Measurements from ENCODE around the gene RPAP2.
"Not testable (repeated sequence)": the region's sequence is repeated elsewhere in the genome, so short reads cannot be mapped to it uniquely, and the experiment has no call there.

Gene RPAP2

DNA sequence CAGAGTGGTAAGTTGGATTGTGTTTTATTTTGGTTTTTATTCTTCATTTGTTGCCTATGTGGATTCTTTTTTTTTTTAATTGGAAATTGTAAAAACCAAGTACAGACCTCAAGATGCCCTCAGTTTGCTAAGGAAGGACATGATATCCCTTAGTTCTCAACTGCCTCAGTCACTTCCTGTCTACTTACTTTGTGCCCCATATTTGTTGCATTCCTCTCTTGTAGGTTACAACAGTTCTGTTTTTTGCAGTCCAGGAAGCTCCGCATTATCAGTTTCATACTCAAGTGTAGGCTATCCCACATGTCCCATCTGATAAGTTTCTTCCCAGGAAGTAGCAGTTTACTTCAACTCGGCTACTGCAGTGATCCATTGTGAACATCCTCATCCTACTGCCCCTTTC is 82.0 kb downstream of the RPAP2 start:
- H3K9ac ChIP-seq (ENCODE audit: low read length): no peak overlapping the region
- H3K4me1 ChIP-seq (ENCODE audit: control insufficient read depth, insufficient read depth, low read length): no peaks in the 10 kb centered on the region
- no peak for DNase-seq (ENCODE audit: low read depth)
- no peaks in the 10 kb centered on the region for H3K27me3 ChIP-seq (replicated peaks; ENCODE audit: control insufficient read depth, insufficient read depth, low read length)
- peaks cover under 1% of the 10 kb centered on the region for H3K9me3 ChIP-seq (ENCODE audit: control insufficient read depth, low read length)
- no peak overlapping the region for H3K4me3 ChIP-seq (ENCODE audit: low read length)
- H3K36me3 ChIP-seq (ENCODE audit: control insufficient read depth, insufficient read depth, low read length, severe bottlenecking): peaks cover 16% of the 10 kb centered on the region

DNA sequence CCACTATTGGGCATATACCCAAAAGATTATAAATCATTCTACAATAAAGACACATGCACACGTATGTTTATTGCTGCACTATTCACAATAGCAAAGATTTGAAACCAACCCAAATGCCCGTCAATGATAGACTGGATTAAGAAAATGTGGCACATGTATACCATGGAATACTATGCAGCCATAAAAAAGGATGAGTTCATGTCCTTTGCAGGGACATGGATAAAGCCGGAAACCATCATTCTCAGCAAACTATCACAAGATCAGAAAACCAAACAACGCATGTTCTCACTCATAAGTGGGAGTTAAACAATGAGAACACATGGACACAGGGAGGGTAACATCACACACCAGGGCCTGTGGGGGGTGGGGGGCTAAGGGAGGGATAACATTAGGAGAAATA is 95.1 kb downstream of the RPAP2 start:
- DNase-seq (ENCODE audit: low read depth); H3K9me3 ChIP-seq (ENCODE audit: control insufficient read depth, low read length); H3K4me3 ChIP-seq (ENCODE audit: low read length); H3K27me3 ChIP-seq (replicated peaks; ENCODE audit: control insufficient read depth, insufficient read depth, low read length); H3K36me3 ChIP-seq (ENCODE audit: control insufficient read depth, insufficient read depth, low read length, severe bottlenecking); H3K9ac ChIP-seq (ENCODE audit: low read length); H3K4me1 ChIP-seq (ENCODE audit: control insufficient read depth, insufficient read depth, low read length): not testable (repeated sequence)

DNA sequence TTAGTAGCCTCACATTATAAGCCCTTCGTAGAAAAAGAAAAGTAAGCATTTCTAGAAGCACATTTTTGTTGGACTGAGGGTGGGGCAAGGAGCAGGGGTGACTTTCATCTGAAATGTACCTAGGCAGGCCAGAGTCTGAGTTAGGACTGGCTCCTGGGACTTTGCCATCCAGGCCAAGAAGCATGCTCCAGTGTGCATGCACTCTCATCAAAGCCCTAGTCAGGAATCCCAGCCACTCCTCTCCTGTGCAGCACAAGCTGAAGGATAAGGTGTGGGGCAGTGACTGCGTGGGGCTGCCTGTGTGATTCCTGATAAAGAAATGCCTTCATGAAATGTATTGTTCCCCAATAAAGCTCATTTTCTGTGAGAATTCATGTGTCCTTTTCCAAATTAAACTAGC is 99.7 kb downstream of the RPAP2 start:
- Histone ChIP-seq H3K4me3 (ENCODE audit: low read length) (no peak overlapping the region), H3K9me3 (ENCODE audit: control insufficient read depth, low read length) (peaks cover 19% of the 10 kb centered on the region), H3K9ac (ENCODE audit: low read length) (no peak overlapping the region), H3K27me3 (replicated peaks; ENCODE audit: control insufficient read depth, insufficient read depth, low read length) (no peaks in the 10 kb centered on the region), H3K36me3 (ENCODE audit: control insufficient read depth, insufficient read depth, low read length, severe bottlenecking) (no peaks in the 10 kb centered on the region), H3K4me1 (ENCODE audit: control insufficient read depth, insufficient read depth, low read length) (peaks cover 9% of the 10 kb centered on the region)
- DNase-seq (ENCODE audit: low read depth): no peak

DNA sequence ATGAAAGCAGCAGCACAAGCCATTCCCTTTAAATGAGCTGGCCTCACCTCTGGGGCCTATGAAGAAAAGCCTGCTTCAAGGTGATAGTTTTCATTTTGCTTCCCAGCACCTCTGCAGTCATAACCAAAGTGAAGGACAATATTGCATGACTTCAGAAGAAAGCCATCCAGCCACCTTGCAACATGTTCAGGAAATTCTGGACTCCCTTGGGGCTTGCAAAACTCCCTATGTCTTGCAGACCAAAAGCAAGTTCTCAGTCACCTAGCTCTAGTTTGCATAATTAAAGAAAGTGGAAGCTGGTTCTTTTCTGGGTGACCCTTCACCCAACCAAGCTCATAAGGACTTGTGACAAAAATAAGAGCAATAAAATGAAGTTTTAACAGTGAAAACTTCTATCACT is 100.2 kb downstream of the RPAP2 start:
- Histone ChIP-seq H3K4me3 (ENCODE audit: low read length) (no peak overlapping the region), H3K4me1 (ENCODE audit: control insufficient read depth, insufficient read depth, low read length) (peaks cover 9% of the 10 kb centered on the region), H3K9ac (ENCODE audit: low read length) (no peak overlapping the region), H3K27me3 (replicated peaks; ENCODE audit: control insufficient read depth, insufficient read depth, low read length) (no peaks in the 10 kb centered on the region), H3K36me3 (ENCODE audit: control insufficient read depth, insufficient read depth, low read length, severe bottlenecking) (no peaks in the 10 kb centered on the region), H3K9me3 (ENCODE audit: control insufficient read depth, low read length) (peaks cover 25% of the 10 kb centered on the region)
- DNase-seq (ENCODE audit: low read depth): peak; percentile 3

DNA sequence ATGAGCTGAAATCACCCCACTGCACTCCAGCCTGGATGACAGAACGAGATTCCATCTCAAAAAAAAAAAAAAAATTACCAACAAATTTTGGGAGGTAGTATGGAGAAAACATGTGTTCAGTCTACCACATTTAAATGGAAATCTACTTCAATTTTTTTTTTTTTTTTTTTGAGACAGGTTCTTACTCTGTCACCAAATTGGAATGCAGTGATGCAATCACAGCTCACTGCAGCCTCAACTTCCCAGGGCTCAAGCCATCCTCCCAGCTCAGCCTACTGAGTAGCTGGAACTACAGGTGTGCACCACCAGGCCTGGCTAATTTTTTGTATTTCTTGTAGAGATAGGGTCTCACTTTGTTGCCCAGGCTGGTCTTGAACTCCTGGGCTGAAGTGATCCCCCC is 105.8 kb downstream of the RPAP2 start:
- Histone ChIP-seq H3K9me3 (ENCODE audit: control insufficient read depth, low read length) (peaks cover 28% of the 10 kb centered on the region), H3K27me3 (replicated peaks; ENCODE audit: control insufficient read depth, insufficient read depth, low read length) (no peaks in the 10 kb centered on the region), H3K4me3 (ENCODE audit: low read length) (no peak overlapping the region), H3K9ac (ENCODE audit: low read length) (no peak overlapping the region), H3K36me3 (ENCODE audit: control insufficient read depth, insufficient read depth, low read length, severe bottlenecking) (no peaks in the 10 kb centered on the region), H3K4me1 (ENCODE audit: control insufficient read depth, insufficient read depth, low read length) (no peaks in the 10 kb centered on the region)
- DNase-seq (ENCODE audit: low read depth): peak; percentile 4

DNA sequence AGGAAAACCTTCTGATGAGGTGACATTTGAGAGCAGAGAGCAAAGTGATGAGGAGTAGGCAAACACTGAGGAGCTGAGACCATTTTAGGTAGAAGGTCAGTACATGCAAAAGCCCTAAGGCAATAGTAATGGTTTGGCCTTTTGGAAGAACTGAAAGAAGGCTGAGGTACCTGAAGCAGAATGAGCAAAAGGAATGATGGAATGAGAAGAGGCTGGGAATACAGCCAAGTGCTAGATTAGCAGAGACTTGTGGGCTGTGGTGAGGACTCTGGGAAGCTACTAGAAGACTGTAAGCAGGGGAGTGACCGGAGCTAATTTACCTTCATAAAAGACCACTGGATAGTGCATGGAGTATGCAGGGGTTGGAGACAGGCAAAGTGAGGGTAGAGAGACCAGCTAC is 110.0 kb downstream of the RPAP2 start:
- H3K4me1 ChIP-seq (ENCODE audit: control insufficient read depth, insufficient read depth, low read length): no peaks in the 10 kb centered on the region
- no peak overlapping the region for H3K9ac ChIP-seq (ENCODE audit: low read length)
- peaks cover 5% of the 10 kb centered on the region for H3K9me3 ChIP-seq (ENCODE audit: control insufficient read depth, low read length)
- no peak overlapping the region for H3K4me3 ChIP-seq (ENCODE audit: low read length)
- H3K27me3 ChIP-seq (replicated peaks; ENCODE audit: control insufficient read depth, insufficient read depth, low read length): no peaks in the 10 kb centered on the region
- peak; percentile 11 for DNase-seq (ENCODE audit: low read depth)
- no peaks in the 10 kb centered on the region for H3K36me3 ChIP-seq (ENCODE audit: control insufficient read depth, insufficient read depth, low read length, severe bottlenecking)

DNA sequence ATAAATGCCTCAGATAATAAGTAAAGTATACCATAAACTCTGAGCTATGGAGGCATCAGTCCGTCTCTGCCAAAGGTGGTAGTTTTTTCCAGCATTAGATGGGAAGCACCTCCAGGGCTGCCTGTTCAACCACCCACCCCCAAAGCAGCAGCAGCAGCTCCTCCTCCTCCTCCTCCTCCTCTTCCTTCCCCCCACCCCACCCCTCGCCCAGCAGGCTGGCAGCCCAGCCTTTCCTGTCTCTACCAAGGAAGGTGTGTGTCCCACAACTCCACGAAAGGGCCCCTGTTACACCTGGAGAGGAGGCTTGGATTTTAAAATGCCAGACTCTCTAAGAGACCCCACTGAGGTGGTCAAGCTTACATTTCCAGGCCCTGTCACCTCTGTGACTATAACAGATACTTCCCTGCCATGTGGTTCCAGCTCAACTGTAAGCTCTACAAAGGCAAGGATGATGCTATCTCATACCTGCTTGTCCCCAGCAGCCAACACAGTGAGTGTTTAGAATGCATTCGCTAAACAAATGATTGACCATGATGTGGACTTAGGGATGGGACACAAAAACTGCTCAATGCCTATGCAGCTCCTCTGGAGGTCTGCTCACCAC is 111.2 kb downstream of the RPAP2 start:
- no peaks in the 10 kb centered on the region for H3K4me1 ChIP-seq (ENCODE audit: control insufficient read depth, insufficient read depth, low read length)
- no peak for DNase-seq (ENCODE audit: low read depth)
- H3K9ac ChIP-seq (ENCODE audit: low read length): no peak overlapping the region
- H3K36me3 ChIP-seq (ENCODE audit: control insufficient read depth, insufficient read depth, low read length, severe bottlenecking): no peaks in the 10 kb centered on the region
- H3K27me3 ChIP-seq (replicated peaks; ENCODE audit: control insufficient read depth, insufficient read depth, low read length): no peaks in the 10 kb centered on the region
- H3K4me3 ChIP-seq (ENCODE audit: low read length): no peak overlapping the region
- no peaks in the 10 kb centered on the region for H3K9me3 ChIP-seq (ENCODE audit: control insufficient read depth, low read length)

DNA sequence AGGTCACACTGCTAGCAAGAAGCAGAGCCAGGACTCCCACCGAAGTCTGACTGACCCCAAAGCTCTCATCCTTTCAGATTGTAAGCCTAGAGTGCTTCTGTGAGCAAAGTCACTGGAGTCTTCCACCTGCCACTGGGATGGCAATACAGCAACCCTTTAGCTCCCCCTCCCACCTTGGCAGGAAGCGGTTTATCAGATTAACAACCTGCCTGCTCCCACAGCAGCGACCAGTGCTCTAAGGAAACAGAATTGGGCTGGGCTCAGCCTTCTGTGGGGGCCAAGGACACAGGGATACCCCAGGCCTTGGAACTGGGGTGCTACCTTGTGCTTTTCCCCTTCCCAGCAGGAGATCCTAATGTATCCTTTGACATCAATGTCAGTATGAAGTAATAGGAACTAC is 111.8 kb downstream of the RPAP2 start:
- Histone ChIP-seq H3K4me1 (ENCODE audit: control insufficient read depth, insufficient read depth, low read length) (no peaks in the 10 kb centered on the region), H3K9ac (ENCODE audit: low read length) (no peak overlapping the region), H3K9me3 (ENCODE audit: control insufficient read depth, low read length) (no peaks in the 10 kb centered on the region), H3K36me3 (ENCODE audit: control insufficient read depth, insufficient read depth, low read length, severe bottlenecking) (no peaks in the 10 kb centered on the region), H3K4me3 (ENCODE audit: low read length) (no peak overlapping the region), H3K27me3 (replicated peaks; ENCODE audit: control insufficient read depth, insufficient read depth, low read length) (no peaks in the 10 kb centered on the region)
- no peak for DNase-seq (ENCODE audit: low read depth)

DNA sequence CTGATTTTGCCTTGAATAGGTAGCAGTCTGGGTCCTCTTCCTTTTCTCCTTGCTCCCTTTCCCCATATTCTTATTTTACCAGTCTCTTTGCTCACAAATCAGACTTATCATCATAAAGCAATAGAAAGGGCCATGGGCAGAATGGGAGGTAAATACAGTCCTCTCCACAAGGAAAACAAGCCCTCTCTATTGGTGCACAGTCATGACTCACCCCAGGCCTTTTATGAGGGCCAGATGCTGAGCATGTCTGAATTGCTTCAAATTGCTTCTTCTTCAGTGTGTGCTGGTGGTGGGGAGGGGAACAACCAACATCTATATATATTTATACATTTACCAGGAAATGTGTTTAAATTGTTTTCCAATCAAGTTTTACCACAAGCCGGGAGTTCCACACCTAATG is 112.7 kb downstream of the RPAP2 start:
- H3K27me3 ChIP-seq (replicated peaks; ENCODE audit: control insufficient read depth, insufficient read depth, low read length): no peaks in the 10 kb centered on the region
- peak; percentile 66 for DNase-seq (ENCODE audit: low read depth)
- H3K9ac ChIP-seq (ENCODE audit: low read length): no peak overlapping the region

DNA sequence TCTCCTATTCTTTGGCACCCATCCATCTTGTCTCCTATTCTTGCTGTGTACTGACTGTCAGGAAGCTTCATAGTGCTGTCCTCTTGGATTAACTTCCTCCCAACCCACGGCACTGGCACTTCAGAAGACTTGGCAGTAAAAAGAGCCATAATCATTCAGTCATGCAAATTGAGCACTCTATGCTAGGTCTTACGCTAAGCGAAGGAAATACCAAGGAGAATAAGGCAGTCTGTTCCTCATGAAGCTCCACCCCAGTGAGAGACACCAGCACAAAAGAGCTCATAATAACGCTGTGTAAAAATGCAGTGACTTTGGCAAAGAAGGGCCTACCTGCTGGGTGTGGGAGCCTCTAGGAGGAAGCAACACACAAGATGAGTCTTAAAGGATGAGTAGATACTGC is 120.8 kb downstream of the RPAP2 start:
- DNase-seq (ENCODE audit: low read depth): no peak
- Histone ChIP-seq H3K36me3 (ENCODE audit: control insufficient read depth, insufficient read depth, low read length, severe bottlenecking) (no peaks in the 10 kb centered on the region), H3K9me3 (ENCODE audit: control insufficient read depth, low read length) (no peaks in the 10 kb centered on the region), H3K4me1 (ENCODE audit: control insufficient read depth, insufficient read depth, low read length) (no peaks in the 10 kb centered on the region), H3K27me3 (replicated peaks; ENCODE audit: control insufficient read depth, insufficient read depth, low read length) (no peaks in the 10 kb centered on the region), H3K9ac (ENCODE audit: low read length) (no peak overlapping the region), H3K4me3 (ENCODE audit: low read length) (no peak overlapping the region)

More for the DNA sequence above, 112.7 kb downstream of the RPAP2 start:
- no peaks in the 10 kb centered on the region for H3K4me1 ChIP-seq (ENCODE audit: control insufficient read depth, insufficient read depth, low read length)
- H3K4me3 ChIP-seq (ENCODE audit: low read length): no peak overlapping the region
- H3K36me3 ChIP-seq (ENCODE audit: control insufficient read depth, insufficient read depth, low read length, severe bottlenecking): no peaks in the 10 kb centered on the region
- no peaks in the 10 kb centered on the region for H3K9me3 ChIP-seq (ENCODE audit: control insufficient read depth, low read length)

DNA sequence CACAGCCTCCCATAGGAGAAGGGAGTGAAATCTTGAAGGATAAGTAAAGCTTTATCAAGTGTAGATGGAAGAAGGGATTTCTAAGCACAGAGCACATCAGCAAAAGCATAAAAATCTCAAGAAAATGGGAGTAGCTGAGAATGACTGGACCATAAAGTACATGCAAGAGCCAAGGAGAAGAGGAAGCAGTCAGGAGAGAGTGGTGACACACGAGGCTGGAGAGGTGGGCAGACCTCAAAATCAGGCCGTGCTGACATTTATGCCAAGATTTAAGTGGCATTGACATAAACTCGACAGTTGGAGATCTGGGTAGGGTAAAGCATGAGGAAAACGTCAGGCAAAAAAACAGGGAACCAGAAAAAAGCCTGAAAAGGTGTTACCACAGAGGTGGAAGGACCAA is 125.5 kb downstream of the RPAP2 start:
- Histone ChIP-seq H3K9ac (ENCODE audit: low read length) (no peak overlapping the region), H3K4me3 (ENCODE audit: low read length) (no peak overlapping the region), H3K36me3 (ENCODE audit: control insufficient read depth, insufficient read depth, low read length, severe bottlenecking) (no peaks in the 10 kb centered on the region), H3K27me3 (replicated peaks; ENCODE audit: control insufficient read depth, insufficient read depth, low read length) (no peaks in the 10 kb centered on the region), H3K4me1 (ENCODE audit: control insufficient read depth, insufficient read depth, low read length) (no peaks in the 10 kb centered on the region), H3K9me3 (ENCODE audit: control insufficient read depth, low read length) (no peaks in the 10 kb centered on the region)
- DNase-seq (ENCODE audit: low read depth): no peak

DNA sequence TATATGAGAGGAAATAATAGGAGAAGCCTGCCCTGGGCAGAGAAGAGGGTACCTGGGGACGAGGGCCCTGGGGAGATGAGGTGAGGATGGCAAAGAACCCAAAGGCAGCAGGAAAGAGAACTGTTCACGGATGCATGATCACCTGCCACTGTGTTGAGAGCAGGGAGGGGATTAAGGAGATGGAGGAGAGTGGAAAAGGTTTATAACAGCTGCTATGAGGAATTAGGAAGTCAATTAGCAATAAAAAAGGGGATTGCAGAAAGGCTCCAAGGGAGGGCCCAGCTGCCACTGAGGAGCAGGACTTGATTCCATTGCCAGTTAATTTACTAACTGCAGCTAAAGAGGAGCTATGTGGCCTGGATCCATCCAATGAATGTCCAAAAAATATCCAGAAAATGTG is 126.8 kb downstream of the RPAP2 start:
- no peaks in the 10 kb centered on the region for H3K36me3 ChIP-seq (ENCODE audit: control insufficient read depth, insufficient read depth, low read length, severe bottlenecking)
- no peak overlapping the region for H3K9ac ChIP-seq (ENCODE audit: low read length)
- no peak overlapping the region for H3K4me3 ChIP-seq (ENCODE audit: low read length)
- no peaks in the 10 kb centered on the region for H3K4me1 ChIP-seq (ENCODE audit: control insufficient read depth, insufficient read depth, low read length)
- DNase-seq (ENCODE audit: low read depth): no peak
- no peaks in the 10 kb centered on the region for H3K9me3 ChIP-seq (ENCODE audit: control insufficient read depth, low read length)
- H3K27me3 ChIP-seq (replicated peaks; ENCODE audit: control insufficient read depth, insufficient read depth, low read length): no peaks in the 10 kb centered on the region
